ENCODE data around the gene SPATA16.

DNA sequence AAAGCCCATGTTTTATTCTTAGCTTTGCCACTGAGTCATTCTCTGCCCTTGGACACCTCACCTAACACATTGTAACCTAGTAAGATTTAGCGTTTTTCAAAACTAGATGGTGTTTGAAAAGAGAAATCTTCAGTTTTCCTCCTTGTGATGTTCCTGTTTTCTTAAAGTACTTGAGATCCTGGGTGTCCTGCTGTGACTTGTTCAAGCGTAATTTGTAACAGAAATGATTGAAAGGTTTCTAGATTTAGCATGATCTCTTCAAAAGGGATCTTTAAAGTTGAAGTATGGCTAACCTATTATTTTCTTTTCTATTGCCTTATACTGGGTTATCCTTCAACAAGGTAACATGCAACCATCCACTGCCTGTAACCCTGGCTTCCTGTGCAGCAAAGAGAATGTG lies 32.6 kb upstream of the SPATA16 start:
- TF ChIP-seq, protein P1, sequence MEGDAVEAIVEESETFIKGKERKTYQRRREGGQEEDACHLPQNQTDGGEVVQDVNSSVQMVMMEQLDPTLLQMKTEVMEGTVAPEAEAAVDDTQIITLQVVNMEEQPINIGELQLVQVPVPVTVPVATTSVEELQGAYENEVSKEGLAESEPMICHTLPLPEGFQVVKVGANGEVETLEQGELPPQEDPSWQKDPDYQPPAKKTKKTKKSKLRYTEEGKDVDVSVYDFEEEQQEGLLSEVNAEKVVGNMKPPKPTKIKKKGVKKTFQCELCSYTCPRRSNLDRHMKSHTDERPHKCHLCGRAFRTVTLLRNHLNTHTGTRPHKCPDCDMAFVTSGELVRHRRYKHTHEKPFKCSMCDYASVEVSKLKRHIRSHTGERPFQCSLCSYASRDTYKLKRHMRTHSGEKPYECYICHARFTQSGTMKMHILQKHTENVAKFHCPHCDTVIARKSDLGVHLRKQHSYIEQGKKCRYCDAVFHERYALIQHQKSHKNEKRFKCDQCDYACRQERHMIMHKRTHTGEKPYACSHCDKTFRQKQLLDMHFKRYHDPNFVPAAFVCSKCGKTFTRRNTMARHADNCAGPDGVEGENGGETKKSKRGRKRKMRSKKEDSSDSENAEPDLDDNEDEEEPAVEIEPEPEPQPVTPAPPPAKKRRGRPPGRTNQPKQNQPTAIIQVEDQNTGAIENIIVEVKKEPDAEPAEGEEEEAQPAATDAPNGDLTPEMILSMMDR (IDR thresholded peaks at IDR 0.05) = no peak
- TF ChIP-seq, protein P2, sequence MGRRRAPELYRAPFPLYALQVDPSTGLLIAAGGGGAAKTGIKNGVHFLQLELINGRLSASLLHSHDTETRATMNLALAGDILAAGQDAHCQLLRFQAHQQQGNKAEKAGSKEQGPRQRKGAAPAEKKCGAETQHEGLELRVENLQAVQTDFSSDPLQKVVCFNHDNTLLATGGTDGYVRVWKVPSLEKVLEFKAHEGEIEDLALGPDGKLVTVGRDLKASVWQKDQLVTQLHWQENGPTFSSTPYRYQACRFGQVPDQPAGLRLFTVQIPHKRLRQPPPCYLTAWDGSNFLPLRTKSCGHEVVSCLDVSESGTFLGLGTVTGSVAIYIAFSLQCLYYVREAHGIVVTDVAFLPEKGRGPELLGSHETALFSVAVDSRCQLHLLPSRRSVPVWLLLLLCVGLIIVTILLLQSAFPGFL (CRISPR knock-in tag; IDR thresholded peaks at IDR 0.05; ENCODE audit: borderline replicate concordance) = no peak
- TF ChIP-seq GABPB1 (CRISPR knock-in tag; IDR thresholded peaks at IDR 0.05) = no peak
- TF ChIP-seq, protein P3, sequence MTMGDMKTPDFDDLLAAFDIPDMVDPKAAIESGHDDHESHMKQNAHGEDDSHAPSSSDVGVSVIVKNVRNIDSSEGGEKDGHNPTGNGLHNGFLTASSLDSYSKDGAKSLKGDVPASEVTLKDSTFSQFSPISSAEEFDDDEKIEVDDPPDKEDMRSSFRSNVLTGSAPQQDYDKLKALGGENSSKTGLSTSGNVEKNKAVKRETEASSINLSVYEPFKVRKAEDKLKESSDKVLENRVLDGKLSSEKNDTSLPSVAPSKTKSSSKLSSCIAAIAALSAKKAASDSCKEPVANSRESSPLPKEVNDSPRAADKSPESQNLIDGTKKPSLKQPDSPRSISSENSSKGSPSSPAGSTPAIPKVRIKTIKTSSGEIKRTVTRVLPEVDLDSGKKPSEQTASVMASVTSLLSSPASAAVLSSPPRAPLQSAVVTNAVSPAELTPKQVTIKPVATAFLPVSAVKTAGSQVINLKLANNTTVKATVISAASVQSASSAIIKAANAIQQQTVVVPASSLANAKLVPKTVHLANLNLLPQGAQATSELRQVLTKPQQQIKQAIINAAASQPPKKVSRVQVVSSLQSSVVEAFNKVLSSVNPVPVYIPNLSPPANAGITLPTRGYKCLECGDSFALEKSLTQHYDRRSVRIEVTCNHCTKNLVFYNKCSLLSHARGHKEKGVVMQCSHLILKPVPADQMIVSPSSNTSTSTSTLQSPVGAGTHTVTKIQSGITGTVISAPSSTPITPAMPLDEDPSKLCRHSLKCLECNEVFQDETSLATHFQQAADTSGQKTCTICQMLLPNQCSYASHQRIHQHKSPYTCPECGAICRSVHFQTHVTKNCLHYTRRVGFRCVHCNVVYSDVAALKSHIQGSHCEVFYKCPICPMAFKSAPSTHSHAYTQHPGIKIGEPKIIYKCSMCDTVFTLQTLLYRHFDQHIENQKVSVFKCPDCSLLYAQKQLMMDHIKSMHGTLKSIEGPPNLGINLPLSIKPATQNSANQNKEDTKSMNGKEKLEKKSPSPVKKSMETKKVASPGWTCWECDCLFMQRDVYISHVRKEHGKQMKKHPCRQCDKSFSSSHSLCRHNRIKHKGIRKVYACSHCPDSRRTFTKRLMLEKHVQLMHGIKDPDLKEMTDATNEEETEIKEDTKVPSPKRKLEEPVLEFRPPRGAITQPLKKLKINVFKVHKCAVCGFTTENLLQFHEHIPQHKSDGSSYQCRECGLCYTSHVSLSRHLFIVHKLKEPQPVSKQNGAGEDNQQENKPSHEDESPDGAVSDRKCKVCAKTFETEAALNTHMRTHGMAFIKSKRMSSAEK (CRISPR knock-in tag; IDR thresholded peaks at IDR 0.05; ENCODE audit: borderline replicate concordance) = no peak
- TF ChIP-seq JUN (CRISPR knock-in tag; IDR thresholded peaks at IDR 0.05) = no peak
- no peak for TF ChIP-seq ZNF416 (CRISPR knock-in tag; IDR thresholded peaks at IDR 0.05)
- TF ChIP-seq, protein P4, sequence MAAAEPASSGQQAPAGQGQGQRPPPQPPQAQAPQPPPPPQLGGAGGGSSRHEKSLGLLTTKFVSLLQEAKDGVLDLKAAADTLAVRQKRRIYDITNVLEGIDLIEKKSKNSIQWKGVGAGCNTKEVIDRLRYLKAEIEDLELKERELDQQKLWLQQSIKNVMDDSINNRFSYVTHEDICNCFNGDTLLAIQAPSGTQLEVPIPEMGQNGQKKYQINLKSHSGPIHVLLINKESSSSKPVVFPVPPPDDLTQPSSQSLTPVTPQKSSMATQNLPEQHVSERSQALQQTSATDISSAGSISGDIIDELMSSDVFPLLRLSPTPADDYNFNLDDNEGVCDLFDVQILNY (CRISPR knock-in tag; IDR thresholded peaks at IDR 0.05) = no peak
- TF ChIP-seq SOX15 (CRISPR knock-in tag; IDR thresholded peaks at IDR 0.05) = no peak
- no peak for TF ChIP-seq NR2C2 (CRISPR knock-in tag; IDR thresholded peaks at IDR 0.05)
